ENCODE results near the gene RBMS3. TPM values are rescaled to one million over a fixed set of nuclear protein-coding genes. Genes with fewer than 3 reads are reported as not detected.

RBMS3 gene
- total RNA-seq, 3 donors from 2014 or later: 4.6 to 53.6 (median 11.7) TPM

DNA sequence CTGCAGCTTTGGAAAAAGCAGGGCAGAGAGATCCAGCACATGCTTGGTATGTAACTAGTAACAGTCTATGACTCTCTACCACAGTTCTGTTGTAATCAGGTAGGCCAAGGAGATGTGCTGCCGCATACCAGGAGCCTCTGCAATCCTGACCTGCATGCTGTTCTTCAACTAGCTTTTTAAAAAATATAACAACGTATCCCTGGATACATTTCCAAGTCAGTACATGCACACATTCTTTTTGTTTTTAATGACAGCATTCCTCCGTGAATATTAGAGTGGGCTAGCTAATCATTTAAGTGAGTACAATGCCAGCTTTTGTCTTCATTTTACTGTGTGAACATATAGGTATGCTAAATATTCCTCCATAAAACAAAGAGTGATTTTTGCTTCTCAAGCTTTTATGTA, 437.8 kb downstream of the RBMS3 start:
- H3K4me3 ChIP-seq: no peak overlapping the region
- no peaks in the 10 kb centered on the region for H3K36me3 ChIP-seq (ENCODE audit: low read depth)
- intact Hi-C loops (cut with DNase I, micrococcal nuclease): no loop called here
- ATAC-seq (no peak), DNase-seq (no peak)
- no peaks in the 10 kb centered on the region for H3K9me3 ChIP-seq
- TF ChIP-seq, protein P1, sequence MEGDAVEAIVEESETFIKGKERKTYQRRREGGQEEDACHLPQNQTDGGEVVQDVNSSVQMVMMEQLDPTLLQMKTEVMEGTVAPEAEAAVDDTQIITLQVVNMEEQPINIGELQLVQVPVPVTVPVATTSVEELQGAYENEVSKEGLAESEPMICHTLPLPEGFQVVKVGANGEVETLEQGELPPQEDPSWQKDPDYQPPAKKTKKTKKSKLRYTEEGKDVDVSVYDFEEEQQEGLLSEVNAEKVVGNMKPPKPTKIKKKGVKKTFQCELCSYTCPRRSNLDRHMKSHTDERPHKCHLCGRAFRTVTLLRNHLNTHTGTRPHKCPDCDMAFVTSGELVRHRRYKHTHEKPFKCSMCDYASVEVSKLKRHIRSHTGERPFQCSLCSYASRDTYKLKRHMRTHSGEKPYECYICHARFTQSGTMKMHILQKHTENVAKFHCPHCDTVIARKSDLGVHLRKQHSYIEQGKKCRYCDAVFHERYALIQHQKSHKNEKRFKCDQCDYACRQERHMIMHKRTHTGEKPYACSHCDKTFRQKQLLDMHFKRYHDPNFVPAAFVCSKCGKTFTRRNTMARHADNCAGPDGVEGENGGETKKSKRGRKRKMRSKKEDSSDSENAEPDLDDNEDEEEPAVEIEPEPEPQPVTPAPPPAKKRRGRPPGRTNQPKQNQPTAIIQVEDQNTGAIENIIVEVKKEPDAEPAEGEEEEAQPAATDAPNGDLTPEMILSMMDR (IDR thresholded peaks at IDR 0.05): no peak
- H3K4me1 ChIP-seq (ENCODE audit: low read depth): no peaks in the 10 kb centered on the region

GRCh38 chr3:29720665-29721064, 439.8 kb downstream of the RBMS3 start:
- no peaks in the 10 kb centered on the region for H3K4me1 ChIP-seq (ENCODE audit: low read depth)
- intact Hi-C loops (cut with DNase I, micrococcal nuclease): no loop called here
- no peaks in the 10 kb centered on the region for H3K9me3 ChIP-seq
- H3K4me3 ChIP-seq: no peak overlapping the region
- DNase-seq (no peak), ATAC-seq (no peak)
- TF ChIP-seq, protein P1 (IDR thresholded peaks at IDR 0.05): no peak
- no peaks in the 10 kb centered on the region for H3K36me3 ChIP-seq (ENCODE audit: low read depth)

DNA sequence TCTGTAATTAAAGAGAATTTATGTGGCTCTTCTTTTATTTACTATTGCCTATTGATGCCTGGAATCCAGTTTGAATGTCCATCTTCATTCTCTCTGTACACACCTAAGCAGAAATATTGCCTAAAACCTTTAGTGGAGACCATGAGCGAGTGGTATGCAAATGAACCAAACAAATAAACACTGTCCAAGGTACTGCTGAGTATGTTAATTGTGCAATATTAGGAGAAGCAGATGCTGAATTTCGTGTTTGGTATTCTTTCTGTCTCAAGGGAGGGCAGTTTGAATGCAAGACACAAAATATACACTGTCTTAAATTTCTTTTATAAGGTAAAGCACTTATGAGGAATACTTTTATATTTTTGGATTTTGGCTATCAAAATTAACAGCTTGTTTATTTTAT, 440.9 kb downstream of the RBMS3 start:
- H3K4me1 ChIP-seq (ENCODE audit: low read depth): no peaks in the 10 kb centered on the region
- no peak overlapping the region for H3K4me3 ChIP-seq
- no peaks in the 10 kb centered on the region for H3K36me3 ChIP-seq (ENCODE audit: low read depth)
- DNase-seq (no peak), ATAC-seq (no peak)
- TF ChIP-seq, protein P1 (IDR thresholded peaks at IDR 0.05): no peak
- intact Hi-C loops (cut with DNase I, micrococcal nuclease): no loop called here
- H3K9me3 ChIP-seq: no peaks in the 10 kb centered on the region

- TF ChIP-seq, protein P1 (IDR thresholded peaks at IDR 0.05): no peak
- no peaks in the 10 kb centered on the region for H3K4me1 ChIP-seq (ENCODE audit: low read depth)
- intact Hi-C loops (cut with DNase I, micrococcal nuclease): no loop called here
- DNase-seq (no peak), ATAC-seq (no peak)
- H3K4me3 ChIP-seq: no peak overlapping the region
- no peaks in the 10 kb centered on the region for H3K9me3 ChIP-seq
- no peaks in the 10 kb centered on the region for H3K36me3 ChIP-seq (ENCODE audit: low read depth)
These were observed 450.2 kb downstream of the RBMS3 start for GRCh38 chr3:29731050-29731449.

- Histone ChIP-seq H3K4me3 (no peak overlapping the region), H3K36me3 (ENCODE audit: low read depth) (no peaks in the 10 kb centered on the region), H3K9me3 (no peaks in the 10 kb centered on the region), H3K4me1 (ENCODE audit: low read depth) (no peaks in the 10 kb centered on the region)
- no peak for DNase-seq
- intact Hi-C loops (cut with DNase I, micrococcal nuclease): no loop called here
- TF ChIP-seq, protein P1 (IDR thresholded peaks at IDR 0.05): no peak
- ATAC-seq: no peak
These were observed 460.4 kb downstream of the RBMS3 start for GRCh38 chr3:29741231-29741630.

DNA sequence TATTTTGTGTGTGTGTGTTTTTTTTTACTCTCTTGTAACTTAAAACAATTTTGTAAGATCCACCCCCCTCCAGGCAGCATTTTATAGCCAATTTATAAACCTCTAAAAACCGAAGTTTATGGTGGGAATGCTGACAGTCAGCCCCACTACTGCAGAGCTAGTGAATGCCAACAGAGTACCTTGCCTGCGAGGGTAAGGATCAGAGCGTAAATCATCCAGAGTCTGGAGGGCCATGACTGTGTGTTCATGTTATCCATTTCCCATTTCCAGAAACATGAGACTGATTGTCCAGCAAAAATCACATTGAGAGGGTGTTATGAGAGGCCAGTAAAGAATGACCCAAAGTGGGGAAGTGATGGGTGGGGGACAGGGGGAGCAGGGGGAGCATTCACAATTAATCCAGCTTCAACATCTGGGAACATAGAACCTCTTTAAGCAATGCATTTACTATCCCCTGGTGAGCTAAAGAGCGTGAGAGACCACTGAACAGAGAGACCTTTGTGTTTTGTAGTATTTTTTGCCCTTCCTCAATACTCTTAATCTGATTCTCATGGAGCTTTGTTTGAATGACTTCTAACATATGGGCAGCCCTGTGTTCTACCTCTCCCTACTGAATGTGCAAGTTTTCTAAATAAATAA, 464.5 kb downstream of the RBMS3 start:
- ATAC-seq (no peak), DNase-seq (no peak)
- Histone ChIP-seq H3K36me3 (ENCODE audit: low read depth) (no peaks in the 10 kb centered on the region), H3K9me3 (no peaks in the 10 kb centered on the region), H3K4me1 (ENCODE audit: low read depth) (no peaks in the 10 kb centered on the region), H3K4me3 (no peak overlapping the region)
- intact Hi-C loops (cut with DNase I, micrococcal nuclease): no loop called here
- TF ChIP-seq, protein P1 (IDR thresholded peaks at IDR 0.05): no peak
